HG03457 (cell line): ENCODE data around the gene PIP.
"Not testable (repeated sequence)": the region's sequence is repeated elsewhere in the genome, so short reads cannot be mapped to it uniquely, and the experiment has no call there.

Experiments
- ATAC-seq: cut with Tn5 transposase; IDR thresholded peaks from one replicate; pipeline ENCODE4 v1.9.1; 2021; ENCODE audit warnings: moderate number of reproducible peaks; ENCODE audit not compliant: unreplicated experiment

The PIP gene, protein sequence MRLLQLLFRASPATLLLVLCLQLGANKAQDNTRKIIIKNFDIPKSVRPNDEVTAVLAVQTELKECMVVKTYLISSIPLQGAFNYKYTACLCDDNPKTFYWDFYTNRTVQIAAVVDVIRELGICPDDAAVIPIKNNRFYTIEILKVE

DNA sequence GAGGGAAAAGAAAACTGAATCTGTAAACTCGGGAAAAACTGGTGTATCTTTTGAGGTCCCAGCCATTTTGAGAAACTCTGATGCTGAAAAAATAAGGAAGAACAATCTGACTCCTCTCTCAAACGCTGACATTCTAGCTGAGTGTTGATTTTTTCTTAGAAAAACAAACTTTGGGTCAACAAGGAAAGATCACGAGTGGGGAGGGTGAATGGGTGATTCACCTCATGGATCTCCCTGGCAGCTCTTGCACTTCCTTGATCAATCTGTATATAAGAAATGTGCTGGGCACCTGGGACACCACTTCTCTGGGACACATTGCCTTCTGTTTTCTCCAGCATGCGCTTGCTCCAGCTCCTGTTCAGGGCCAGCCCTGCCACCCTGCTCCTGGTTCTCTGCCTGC lies at the start of gene PIP:
Gene PIP (plus strand): TSS at position 297 of the 400 bp plus-strand sequence. CDS start 40 bp downstream, at position 337.
- no peak for ATAC-seq

DNA sequence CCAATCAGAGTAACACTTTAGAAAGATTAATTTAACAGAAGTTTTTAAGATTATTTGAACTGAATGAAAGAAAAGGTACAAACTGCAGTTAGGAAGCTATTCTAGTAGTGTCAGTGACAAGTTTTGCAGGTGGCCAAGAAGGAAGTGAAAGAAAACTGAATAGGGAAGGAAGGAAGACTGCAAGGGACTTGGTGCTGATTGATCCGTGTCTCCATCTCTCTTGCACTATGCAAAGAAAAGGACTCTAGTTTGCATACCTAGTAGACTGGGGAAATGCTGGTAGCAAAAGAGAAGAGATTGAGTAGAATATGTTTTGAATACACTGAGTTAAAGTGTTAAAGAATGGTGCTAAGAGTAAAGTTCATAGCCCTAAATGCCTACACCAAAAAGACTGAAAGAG lies 46.8 kb upstream of the PIP start:
- ATAC-seq, result no peak

DNA sequence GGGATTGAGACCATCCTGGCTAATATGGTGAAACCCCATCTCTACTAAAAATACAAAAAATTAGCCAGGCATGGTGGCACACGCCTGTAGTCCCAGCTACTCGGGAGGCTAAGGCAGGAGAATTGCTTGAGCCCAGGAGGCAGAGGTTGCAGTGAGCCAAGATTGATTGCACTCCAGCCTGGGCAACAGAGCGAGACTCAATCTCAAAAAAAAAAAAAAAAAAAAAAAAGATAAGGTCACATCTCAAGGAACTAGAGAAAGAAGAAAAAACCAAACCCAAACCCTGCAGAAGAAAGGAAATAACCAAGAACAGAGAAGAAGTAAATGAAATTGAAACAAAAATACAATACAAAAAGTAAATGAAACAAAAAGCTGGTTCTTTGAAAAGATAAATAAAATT lies 46.3 kb upstream of the PIP start:
- ATAC-seq, result not testable (repeated sequence)

DNA sequence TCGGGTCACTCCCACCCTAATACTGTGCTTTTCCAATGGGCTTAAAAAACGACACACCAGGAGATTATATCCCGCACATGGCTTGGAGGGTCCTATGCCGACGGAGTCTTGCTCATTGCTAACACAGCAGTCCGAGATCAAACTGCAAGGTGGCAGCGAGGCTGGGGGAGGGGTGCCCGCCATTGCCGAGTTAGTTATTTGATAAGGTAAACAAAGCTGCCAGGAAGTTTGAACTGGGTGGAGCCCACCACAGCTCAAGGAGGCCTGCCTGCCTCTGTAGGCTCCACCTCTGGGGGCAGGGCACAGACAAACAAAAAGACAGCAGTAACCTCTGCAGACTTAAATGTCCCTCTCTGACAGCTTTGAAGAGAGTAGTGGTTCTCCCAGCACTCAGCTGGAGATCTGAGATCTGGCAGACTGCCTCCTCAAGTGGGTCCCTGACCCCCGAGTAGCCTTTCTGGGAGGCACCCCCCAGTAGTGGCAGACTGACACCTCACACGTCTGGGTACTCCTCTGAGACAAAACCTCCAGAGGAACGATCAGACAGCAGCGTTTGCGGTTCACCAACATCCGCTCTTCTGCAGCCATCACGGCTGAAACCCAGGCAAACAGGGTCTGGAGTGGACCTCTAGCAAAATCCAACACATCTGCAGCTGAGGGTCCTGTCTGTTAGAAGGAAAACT lies 43.2 kb upstream of the PIP start:
- ATAC-seq, result not testable (repeated sequence)

DNA sequence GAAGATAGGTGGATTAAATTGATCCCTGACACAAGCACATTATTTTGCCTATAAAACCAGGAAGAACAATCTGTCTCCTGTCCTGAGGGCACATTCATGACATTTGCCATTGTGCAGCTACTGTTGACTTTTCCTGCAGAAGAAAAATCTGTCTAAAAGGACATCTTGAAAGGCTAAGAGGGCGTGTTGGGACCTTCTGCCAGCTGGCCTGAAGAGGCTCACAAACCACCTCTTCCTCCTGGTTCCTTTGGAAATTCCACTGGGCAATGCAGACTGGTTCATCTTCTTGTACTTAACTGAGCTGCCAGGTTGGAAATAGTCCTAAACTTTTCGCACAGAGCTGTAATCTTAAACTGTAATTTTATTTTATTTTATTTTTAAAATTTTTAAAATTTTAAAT lies 35.7 kb upstream of the PIP start:
- no peak for ATAC-seq

DNA sequence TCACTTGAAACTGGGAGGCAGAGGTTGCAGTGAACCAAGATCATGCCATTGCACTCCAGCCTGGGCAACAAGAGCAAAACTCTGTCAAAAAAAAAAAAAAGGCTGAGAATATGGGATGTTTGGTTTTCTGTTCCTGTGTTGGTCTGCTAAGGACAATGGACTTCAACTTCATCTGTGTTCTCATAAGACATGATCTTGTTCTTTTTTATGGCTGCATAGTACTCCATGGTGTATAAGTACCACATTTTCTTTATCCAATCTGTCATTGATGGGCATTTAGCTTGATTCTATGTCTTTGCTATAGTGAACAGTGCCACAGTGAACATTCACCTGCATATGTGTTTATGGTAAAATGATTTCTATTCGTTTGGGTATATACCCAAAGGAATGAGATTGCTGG lies 32.3 kb upstream of the PIP start:
- not testable (repeated sequence) for ATAC-seq

DNA sequence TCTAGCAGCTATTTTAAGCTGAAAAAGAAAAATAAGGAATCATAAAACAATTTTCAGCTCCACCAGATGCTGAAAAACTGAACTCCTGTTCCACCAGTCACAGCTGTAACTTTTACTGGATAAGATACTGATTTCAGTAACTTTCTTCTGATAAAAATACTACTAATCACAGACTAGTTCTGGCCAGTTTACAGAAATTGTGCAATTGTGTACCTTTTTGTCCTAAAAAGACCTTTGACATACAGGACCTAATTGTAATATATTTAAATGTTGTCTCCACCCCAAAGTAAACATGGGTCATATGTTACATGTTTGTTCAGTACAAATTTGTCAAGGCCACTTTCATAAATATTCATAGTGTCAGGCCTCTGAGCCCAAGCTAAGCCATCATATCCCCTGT lies 27.1 kb upstream of the PIP start:
- ATAC-seq, result no peak

DNA sequence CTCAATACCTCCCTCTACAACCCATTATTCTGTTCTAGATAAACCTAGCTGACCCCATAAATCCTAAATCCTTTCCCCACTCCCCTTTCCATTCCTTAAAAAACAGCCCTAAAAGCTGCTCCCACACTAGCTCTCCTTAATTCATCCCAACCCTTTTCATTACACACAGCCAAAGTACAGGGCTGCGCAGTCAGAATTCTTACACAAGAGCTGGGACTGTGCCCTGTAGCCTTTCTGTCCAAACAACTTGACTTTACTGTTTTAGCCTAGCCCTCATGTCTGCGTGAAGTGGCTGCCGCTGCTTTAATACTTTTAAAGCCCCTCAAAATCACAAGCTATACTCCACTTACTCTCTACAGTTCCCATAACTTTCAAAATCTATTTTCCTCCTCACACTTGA lies 23.9 kb upstream of the PIP start:
- ATAC-seq, result not testable (repeated sequence)

DNA sequence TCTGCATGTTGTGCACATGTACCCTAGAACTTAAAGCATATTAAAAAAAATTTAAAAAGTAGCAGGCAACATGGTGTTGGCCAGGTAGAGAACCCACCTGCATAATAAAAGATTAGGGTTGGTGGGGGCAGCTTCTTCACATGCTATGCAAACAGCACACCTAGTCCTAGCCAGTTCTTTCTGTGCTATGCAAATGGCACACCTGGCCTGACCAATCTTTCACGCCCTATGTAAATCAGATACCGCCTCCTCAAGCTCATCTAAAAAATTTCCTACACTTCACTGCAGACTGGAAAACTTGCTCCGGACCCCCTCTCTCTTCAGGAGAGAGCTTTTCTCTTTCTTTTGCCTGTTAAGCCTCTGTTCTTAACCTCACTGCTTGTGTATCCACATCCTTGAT lies 14.5 kb upstream of the PIP start:
- no peak for ATAC-seq

DNA sequence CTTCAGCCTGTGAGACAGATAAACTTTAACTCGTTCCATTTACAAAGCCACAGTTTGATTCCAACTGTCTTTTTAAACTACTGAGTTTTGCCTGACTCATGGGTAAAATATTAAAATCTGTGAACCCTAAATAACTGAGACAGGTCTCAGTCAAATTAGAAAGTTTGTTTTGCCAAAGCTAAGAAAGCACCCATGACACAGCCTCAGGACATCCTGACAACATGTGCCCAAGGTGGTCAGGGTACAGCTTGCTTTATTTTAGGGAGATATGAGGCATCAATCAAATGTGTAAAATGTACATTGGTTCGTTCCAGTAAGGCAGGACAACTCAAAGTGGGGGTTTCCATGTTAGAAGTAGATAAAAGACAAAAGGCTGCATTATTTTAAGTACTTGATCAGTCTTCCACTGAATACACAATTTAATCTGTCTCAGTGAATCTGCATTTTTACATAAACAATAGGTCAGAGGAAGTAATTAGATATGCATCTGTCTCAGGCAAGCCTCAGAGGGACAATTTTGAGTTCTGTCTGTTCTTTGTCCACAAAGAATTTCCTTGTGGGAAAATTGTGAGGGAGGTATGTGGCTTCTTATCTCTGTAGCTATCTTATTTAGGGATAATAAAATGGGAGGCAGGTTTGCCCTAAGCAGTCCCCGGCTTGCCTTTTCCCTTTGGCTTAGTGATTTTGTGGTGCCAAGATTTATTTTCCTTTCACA lies 11.0 kb upstream of the PIP start:
- no peak for ATAC-seq

DNA sequence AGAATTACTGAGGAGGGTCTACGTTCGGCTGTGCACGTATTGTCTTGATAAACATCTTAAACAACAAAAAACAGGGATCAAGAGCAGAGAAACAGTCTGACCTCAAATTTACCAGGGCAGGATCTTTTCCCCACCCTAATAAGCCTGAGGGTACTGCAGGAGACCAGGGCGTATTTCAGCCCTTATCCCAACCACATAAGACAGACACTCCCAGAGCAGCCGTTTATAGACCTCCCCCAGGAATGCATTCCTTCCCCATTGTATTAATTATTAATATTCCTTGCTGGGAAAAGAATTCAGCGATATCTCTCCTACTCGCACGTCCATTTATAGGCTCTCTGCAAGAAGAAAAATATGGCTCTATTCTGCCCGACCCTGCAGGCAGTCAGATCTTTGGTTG lies 8.6 kb upstream of the PIP start:
- ATAC-seq, result not testable (repeated sequence)

DNA sequence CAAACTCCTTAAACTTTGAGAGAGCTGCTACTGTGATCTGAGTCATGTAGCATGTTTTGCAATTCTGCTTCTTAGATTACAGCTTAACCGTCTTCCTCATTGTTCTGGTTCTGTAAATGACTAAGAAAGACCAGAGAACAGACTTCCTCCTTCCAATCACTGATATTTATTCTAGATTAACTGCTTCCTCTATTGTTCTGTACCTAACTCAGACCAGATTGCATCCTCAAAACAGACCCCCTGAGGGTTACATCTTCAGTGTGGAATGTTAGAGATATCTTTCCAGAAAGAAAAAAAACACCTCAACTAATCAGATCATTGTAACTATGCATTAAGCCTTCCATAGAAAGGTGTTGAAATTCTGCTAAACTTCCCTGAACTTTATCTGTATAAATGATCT lies 5.7 kb upstream of the PIP start:
- no peak for ATAC-seq

DNA sequence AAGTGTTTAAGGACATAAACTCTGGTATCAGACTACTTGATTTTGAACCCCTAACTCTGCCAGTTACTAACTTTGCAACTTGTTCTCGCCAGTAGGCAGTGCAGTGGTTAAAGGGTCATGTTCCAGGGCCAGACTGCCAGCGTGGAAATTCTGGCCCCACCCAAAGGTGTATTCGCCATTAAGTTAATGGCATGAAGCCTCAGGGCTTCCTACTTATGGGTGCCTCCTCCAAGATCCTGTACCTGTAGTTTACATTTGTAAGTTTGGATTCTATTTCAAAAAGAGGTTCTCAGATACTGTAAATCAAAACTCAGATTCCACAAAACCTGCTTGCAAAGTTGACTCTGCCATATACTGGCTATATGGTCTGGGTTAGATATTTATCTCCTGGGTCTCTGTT lies 2.8 kb upstream of the PIP start:
- ATAC-seq, result no peak

DNA sequence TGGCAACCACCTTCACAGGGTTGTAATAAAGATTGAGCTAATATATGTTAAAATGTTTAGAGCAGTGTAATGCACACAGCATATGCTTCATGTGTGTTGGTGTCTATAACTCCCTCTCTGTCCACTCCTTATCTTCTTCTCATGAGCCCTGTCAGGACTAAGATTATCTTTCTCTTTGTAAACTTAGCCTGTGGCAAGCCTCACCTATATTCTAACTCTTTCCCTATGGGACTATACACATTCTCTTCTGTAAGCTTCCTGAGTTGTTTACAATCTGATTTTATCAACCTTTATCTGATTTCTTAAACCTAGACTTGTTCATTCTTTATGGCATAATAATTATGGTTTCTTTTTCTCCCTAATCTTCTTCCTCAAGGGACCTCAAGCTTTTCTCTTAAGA lies 2.4 kb upstream of the PIP start:
- no peak for ATAC-seq

DNA sequence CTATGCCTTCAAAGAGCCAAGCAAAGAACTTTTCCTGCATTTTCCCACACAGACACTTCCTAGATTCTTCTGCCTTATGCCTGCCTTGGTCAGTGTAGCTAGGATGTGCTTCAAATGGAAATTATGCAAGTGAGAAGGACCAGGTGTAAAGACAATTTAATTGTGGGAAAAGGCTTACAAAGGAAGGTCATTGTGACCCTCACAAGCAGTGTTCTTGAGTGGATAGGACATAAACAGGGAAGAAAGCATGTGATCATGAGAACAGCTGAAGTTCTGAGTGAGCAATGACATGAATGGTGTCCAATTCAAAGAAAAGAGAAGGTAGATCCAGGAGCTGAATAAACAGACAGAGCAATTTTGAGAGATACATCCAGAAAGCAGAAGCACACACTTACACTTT lies 1.3 kb upstream of the PIP start:
- no peak for ATAC-seq

DNA sequence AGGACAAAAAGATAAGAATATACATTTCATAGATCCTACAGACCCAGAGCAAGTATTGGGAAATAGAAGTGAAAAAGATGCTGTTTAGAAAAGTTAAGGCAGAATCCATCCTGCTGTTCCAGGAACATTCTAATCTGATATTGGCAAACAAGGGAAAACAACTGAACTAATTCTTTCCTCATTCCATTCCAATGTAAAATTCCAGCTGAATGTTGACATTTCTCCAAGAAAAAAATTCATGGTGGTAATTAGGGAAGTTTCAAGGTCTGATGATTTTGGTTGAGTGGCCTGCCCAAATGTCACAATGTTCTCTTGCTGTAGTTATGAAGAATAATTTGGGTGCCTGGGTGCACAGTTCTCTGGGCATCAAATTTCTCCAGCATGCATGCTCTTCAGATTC lies 15.2 kb downstream of the PIP start:
- ATAC-seq, result no peak

DNA sequence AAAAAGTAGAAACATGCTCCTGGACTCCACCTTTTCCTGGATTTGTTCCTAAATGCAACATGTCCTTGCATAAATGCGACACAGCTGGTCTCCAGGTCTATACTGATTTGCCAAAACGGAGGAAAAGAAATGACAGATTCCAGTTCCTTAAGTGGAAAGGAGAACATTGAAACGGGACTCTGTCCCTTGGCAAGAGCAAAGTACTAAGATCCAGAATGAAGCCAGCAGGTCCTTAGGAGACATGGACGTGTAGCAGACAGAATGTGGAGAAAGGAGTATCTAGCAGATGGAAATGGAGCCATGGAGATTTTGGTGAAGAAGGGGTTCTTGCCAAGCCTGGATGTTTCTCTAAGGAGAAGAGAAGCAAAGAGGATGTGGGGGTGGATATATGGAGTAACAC lies 16.2 kb downstream of the PIP start:
- no peak for ATAC-seq

DNA sequence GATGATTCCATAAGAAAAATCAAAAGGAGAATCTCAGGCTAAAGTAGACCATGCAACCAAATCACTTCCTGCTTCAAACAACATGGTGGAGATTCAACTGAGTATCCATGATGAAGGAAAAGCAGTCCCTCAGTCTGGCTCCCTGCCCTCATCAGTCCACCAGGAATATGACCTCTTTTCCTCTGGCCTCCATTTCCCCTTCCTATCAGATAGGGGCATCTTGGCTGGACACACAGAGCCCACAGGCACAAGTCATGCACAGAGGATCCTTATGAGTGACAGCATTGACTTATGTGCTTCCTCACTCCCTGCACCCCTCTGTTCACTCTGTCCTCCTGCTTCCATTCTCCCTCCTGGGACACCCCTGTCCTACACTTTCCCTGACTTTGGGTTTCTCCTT lies 16.8 kb downstream of the PIP start:
- ATAC-seq, result no peak

DNA sequence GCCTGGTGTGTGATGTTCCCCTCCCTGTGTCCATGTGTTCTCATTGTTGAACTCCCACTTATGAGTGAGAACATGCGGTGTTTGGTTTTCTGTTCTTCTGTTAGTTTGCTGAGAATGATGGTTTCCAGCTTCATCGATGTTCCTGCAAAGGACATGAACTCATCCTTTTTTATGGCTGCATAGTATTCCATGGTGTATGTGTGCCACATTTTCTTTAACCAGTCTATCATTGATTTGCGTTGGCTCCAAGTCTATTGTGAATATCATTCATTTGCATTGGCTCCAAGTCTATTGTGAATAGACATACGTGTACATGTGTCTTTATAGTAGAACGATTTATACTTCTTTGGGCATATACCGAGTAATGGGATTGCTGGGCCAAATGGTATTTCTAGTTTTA lies 18.8 kb downstream of the PIP start:
- not testable (repeated sequence) for ATAC-seq

DNA sequence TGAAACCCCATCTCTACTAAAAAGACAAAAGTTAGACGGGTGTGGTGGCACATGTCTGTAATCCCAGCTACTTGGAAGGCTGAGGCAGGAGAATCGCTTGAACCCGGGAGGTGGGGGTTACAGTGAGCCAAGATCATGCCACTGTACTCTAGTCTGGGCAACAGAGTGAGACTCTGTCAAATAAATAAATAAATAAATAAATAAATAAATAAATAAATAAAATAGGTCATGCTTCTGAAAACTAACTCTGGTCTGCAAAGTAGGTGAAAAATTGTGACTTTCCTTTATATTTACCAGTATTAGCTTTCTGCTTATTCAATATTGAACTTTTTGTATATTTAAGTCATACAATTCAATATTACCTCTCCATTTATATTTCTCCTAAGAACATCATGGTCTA lies 26.7 kb downstream of the PIP start:
- ATAC-seq, result not testable (repeated sequence)

DNA sequence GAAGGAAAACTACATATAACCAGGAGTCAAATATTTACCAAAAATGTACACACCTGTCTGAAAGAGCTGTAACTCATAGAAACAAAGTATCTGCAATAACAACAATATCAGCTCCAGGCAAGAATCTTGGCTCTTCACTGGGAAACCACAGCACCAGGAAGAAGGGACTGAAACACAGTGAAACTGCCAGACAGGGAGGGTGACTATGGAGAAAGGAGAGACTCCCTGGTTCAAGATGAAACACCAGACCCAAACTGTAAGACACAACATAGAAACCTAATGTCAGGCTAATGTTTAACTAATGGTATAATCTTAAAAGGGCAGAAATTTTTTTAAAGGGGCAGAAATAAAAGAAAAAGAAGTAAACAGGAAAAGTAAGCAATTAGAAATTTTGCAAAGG lies 39.8 kb downstream of the PIP start:
- no peak for ATAC-seq

DNA sequence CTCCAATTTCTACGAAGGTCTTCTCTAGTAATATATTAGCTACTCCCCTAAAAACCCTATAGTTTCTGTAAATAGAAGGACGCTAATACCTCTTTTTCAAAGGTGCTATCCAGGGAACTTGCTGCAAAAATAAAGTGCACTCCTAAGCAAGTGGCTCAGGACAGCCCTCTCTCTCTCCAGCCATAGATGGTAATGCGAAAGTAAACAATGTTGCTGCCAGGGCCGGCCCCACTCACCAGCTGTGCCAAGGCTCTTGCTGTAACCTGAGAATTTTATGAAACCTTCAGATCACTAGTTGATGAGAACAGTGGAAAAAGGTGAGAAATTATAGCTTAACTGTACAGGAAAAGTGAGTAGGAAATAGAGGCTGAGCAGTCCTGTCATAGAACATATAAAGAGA lies 40.5 kb downstream of the PIP start:
- no peak for ATAC-seq
